Activated CD4-positive, alpha-beta T cell treated with anti-CD3 and anti-CD28 coated beads for 1 hour (primary cell): ENCODE data around the gene COMTD1.
"Not testable (repeated sequence)": the region's sequence is repeated elsewhere in the genome, so short reads cannot be mapped to it uniquely, and the experiment has no call there.

Experiments used
- DNase-seq: peaks from one replicate; pipeline ENCODE4 v3.0.0-alpha.2; 2020

The COMTD1 gene

DNA sequence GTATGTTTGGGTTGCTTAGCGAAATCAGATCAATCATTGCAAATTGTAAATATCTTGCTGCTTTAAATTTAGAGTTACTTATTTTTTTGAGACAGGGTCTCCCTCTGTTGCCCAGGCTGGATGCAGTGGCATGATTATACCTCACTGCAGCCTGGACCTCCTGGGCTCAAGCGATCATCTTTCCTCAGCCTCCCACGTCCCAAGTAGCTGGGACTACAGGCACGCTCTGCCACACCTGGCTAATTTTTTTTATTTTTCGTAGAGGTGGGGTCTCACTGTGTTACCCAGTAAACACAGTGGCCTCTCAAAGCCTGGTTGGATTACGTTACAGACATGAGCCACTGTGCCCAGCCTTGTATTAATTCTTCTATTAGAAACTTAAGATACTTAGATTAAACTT is 23.4 kb downstream of the COMTD1 start:
- DNase-seq: no peak

GRCh38 chr10:75211007-75211691 is 24.6 kb downstream of the COMTD1 start:
- no peak for DNase-seq

DNA sequence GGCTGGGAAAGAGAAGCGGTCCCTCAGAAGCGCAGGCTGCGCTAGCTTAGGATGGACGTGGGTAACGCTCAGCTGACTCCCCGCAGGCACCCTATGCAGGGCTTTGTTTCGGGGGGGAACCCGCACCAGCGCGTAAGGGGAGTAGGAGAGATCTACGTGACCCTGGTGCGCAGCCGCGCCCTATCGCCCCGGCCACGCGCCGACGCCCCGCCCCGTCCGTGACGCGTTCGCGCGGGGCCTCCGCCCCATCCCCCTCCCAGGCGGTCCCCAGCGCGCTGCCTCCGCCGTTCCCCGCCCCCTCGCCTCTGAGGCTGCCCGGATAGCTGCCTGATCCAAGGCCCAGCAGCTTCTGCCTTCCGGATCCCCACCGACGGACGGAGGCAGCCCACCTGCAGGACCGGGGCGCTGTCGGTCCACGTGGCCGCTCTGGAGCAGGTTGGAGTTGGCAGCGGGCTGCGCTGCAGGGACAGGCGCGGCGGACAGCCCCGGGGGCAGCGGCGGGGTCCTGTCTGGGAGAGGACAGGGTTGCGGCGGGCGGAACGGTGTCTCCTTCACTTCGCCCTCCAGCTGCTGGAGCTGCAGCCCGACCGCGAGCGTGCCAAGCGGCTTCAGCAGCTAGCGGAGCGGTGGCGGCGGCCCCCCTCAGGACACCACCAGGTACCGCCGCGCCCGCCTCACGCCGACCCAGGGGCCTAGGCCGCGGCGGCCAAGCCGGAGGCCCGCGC is 25.3 kb downstream of the COMTD1 start, which contains the start of gene VDAC2:
Gene VDAC2 (plus strand): TSS at position 515 of the 725 bp plus-strand sequence. CDS start 363 bp downstream, outside the sequence.
- DNase-seq: peak; percentile 93

DNA sequence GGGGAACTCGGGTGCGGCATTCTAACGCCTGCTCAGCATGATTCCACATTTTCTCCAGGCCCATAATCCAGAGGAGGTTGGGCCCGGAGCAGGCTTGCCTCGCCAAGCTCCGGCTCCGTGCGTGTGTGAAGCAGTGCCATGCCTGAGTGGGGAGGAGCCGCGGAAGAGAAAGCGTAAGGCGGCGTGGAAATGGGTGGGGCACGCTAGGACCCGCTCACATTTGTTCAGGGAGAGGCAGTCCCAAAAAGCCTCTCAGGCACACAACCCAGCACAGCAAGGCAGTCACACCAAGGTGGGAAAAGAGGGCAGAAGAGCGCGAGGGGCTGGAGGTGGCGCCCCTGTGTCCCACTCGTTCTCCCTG is 25.9 kb downstream of the COMTD1 start:
- peak; percentile 68 for DNase-seq

DNA sequence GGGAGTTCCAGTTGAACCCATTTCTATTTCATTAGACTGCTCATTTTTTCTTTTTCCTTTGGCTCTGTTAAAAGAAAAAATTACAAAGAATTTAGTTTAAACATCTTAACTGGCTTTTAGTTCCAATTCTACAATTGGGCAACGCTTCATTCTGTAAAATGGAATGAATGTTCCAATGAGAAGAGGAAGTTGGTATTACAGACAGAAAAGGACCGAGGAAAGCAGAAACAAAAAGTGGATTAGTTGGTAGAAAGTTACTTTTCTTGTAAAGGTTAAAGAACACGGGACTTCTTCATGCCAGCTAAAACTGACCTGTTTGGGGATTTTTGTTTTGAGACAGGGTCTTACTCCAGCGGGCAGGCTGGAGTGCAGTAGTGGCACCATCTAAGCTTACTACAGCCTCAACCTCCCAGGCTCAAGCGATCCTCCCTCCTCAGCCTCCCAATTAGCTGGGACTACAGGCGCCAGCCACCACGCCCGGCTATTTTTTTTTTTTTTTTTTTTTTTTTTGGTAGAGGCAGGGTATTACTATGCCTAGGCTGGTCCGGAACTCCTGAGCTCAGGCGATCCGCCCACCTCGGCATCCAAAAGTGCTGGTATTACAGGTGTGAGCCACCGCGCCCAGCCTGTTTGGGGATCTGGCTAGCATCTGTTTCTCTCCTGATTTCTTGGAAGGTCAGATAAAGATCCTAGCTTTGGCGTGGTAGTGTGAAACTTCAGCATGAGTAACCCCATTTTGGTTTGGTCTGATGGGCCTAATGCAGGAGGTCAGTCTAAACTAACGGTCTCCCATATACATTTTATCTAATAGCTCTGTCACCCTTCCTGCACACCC is 26.5 kb downstream of the COMTD1 start:
- no peak for DNase-seq

DNA sequence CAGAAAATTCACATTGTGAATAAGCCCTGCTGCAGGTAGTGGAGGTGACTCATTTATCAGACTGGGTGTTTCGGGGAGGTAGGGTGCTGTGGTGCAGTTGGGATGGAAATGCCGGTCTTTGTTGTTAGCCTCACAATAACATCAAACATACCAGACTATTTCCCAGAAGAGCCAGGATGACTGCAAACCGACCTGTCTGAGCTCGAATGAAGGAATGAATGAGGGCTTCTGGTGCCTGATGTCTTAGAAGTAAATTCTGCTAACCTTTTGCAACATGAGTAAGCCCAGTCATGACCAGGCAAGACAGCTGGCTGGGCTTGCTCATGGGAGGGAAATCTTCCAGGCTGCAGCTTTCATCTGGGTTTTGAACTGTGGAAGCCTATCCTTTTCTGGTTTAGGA is 27.6 kb downstream of the COMTD1 start:
- no peak for DNase-seq

DNA sequence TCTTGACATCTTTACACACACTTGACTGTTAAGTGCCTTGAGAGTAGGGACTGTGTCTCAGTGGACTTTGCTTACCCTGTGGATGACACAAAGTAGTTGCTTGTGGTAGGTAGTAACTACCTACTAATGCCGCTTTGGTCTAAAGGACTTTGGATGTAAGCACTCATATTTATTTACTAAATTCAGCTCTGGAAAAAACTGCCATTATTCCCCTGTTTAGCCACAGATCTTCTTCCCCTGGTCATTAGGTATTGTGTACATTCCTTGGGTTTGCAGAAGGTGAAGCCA is 28.0 kb downstream of the COMTD1 start:
- no peak for DNase-seq

GRCh38 chr10:75207079-75207856 is 28.5 kb downstream of the COMTD1 start:
- DNase-seq: no peak

DNA sequence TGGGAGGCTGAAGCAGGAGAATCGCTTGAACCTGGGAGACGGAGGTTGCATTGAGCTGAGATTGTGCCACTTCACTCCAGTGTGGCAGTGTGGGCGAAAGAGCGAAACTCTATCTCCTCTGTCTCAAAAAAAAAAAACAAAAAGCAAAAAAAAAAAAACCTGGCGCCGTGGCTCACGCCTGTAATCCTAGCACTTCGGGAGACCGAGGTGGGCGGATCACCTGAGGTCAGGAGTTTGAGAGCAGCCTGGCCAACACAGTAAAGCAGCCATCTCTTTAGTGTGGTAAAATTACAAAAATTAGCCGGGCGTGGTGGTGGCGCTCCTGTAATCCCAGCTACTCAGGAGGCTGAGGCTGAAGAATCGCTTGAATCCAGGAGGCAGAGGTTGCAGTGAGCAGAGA is 29.1 kb downstream of the COMTD1 start:
- DNase-seq: not testable (repeated sequence)

- DNase-seq: no peak
Measured at GRCh38 chr10:75205908-75206307, 29.8 kb downstream of the COMTD1 start.

DNA sequence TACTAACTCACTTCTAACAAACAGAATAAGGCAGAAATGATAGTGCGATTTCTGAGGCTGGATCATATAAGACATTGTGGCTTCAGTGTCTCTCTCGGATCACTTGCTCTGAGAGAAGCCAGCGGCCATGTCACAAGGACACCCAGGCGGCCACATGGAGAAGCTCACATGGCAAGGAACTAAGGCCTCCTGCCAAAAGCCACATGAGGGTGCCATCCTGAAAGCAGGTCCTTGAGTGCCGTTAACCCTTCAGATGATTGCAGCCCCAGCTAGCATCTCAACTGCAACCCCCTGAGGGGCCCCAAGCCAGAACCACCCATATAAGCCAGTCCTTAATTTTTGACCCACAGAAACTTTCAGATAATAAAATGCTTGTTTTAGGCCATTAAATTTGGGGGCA is 32.0 kb downstream of the COMTD1 start:
- no peak for DNase-seq

- not testable (repeated sequence) for DNase-seq
Measured at GRCh38 chr10:75203046-75203620, 32.6 kb downstream of the COMTD1 start.

- DNase-seq: no peak
Measured at GRCh38 chr10:75202321-75203045, 33.3 kb downstream of the COMTD1 start.

GRCh38 chr10:75201793-75202307 is 33.9 kb downstream of the COMTD1 start:
- DNase-seq: no peak

- not testable (repeated sequence) for DNase-seq
Measured at GRCh38 chr10:75199949-75200348, 35.8 kb downstream of the COMTD1 start.

GRCh38 chr10:75197906-75198305 is 37.9 kb downstream of the COMTD1 start:
- DNase-seq: no peak

DNA sequence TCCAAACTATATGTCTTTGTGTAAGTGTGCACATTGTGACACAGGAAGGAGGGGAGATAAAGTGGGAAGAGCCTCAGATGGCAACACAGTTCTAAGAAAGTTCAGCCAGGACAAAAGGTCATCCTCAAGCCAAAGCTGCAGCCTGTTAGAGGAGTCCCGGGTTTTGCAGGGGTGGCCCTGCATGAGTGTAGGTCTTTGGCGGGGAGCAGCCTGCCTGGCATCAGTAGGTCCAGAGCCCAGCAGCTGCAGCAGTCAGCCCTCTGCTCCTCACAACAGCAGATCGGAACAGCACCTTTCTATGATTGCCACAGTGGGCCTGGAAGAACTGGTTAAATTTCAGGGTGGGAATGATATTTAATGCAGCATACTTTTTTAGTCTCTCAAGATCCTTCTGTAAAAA is 38.7 kb downstream of the COMTD1 start:
- no peak for DNase-seq

DNA sequence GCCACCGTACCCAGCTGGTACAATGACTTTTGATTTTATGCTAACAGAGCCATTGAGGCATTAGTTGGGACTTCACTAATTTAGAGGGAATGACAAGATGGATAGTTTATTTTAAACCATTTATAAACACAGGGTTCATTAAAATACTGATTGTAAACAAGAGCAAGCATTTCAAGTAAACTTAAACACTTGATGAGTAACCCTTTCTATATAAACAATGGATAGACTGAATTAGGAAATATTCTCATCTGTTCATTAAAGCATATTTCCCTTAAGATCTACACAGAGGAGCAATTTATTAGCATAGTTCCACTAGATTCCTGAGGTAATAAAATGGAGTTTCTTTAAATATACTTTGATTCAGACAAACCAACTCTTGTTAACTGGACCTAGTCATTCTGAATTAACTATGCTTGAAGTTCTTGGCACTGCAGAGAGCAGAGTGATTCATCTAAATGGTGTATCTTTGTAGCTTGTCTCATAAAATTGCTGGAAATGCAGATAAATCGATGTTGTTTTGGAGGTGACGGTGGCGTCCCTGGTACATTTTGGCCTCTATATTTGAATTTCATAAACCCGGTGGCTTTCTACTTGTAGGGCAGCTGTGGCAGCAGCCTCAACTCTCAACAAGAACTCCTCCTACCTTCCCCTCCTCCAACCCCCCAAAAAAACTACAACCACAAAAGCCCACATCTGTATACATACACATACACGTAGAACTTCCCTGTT is 40.6 kb downstream of the COMTD1 start:
- DNase-seq: no peak

DNA sequence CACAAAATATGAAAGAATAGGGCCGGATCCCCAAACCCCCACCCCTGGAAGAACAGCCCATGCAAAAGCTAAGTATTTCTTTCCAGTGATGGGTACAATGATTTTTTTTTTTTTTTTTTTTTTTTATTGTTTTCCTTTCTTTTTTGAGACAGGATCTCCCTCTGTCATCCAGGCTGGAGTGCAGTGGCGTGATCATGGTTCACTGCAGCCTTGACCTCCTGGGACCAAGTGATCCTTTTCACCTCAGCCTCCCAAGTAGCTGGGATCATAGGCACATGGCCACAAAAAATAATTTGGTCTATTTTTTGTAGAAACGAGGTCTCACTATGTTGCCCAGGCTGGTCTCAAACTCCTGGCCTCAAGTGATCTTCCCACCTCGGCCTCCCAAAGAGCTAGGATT is 41.1 kb downstream of the COMTD1 start:
- not testable (repeated sequence) for DNase-seq

- DNase-seq: no peak
Measured at GRCh38 chr10:75191821-75192568, 43.8 kb downstream of the COMTD1 start.
